ENCODE results near the gene RBFOX2. TPM values are rescaled to one million over a fixed set of nuclear protein-coding genes. Genes with fewer than 3 reads are reported as not detected.
"Not testable (repeated sequence)": the region's sequence is repeated elsewhere in the genome, so short reads cannot be mapped to it uniquely, and the experiment has no call there.

The RBFOX2 gene
- total RNA-seq, 4 donors from 2014 or later, result 46.6 to 82.7 (median 62.1) TPM

GRCh38 chr22:35708917-35709316, 319.7 kb downstream of the RBFOX2 start:
- no peak overlapping the region for H3K4me3 ChIP-seq
- H3K4me1 ChIP-seq, result no peaks in the 10 kb centered on the region
- DNase-seq (ENCODE audit: low spot score in 2 of 2), result no peak
- no peaks in the 10 kb centered on the region for H3K36me3 ChIP-seq
- WGBS, result 81% methylated on average over 7 of the region's 7 CpGs
- no peaks in the 10 kb centered on the region for H3K9me3 ChIP-seq
- H3K27me3 ChIP-seq, result no peaks in the 10 kb centered on the region
- no peak for TF ChIP-seq POLR2A (IDR thresholded peaks at IDR 0.05)
- TF ChIP-seq POLR2AphosphoS5 (IDR thresholded peaks at IDR 0.05), result no peak
- TF ChIP-seq CTCF (IDR thresholded peaks at IDR 0.05), result no peak
- no peak for TF ChIP-seq EP300 (IDR thresholded peaks at IDR 0.05)
- H3K27ac ChIP-seq, result no peak overlapping the region

- H3K27ac ChIP-seq, result no peak overlapping the region
- H3K4me1 ChIP-seq, result no peaks in the 10 kb centered on the region
- no peaks in the 10 kb centered on the region for H3K27me3 ChIP-seq
- DNase-seq (ENCODE audit: low spot score in 2 of 2), result no peak
- no peaks in the 10 kb centered on the region for H3K9me3 ChIP-seq
- TF ChIP-seq CTCF (IDR thresholded peaks at IDR 0.05) (no peak), POLR2A (IDR thresholded peaks at IDR 0.05) (no peak), POLR2AphosphoS5 (IDR thresholded peaks at IDR 0.05) (no peak), EP300 (IDR thresholded peaks at IDR 0.05) (no peak)
- 62% methylated on average over 7 of the region's 7 CpGs for WGBS
- no peaks in the 10 kb centered on the region for H3K36me3 ChIP-seq
- no peak overlapping the region for H3K4me3 ChIP-seq
Observed at GRCh38 chr22:35708453-35708852, 320.2 kb downstream of the RBFOX2 start.

DNA sequence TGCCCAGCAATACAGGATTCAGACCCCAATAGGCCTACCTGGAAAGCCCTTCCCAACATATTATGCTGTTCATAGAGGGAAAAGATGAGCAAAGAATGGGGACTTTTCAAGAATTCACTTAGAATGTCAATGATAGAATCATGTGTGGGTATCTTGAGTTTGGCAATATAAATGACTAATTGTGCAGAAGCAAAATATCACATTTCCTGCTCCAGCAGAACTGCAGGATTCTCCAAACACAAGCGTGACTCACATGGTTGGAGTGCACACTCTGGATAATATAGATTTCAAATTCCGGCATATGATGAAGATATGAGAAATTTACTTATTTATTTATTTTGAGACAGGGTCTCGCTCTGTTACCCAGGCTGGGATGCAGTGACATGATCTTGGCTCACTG, 323.5 kb downstream of the RBFOX2 start:
- Histone ChIP-seq H3K4me1 (no peaks in the 10 kb centered on the region), H3K4me3 (no peak overlapping the region), H3K27me3 (no peaks in the 10 kb centered on the region), H3K9me3 (no peaks in the 10 kb centered on the region), H3K36me3 (no peaks in the 10 kb centered on the region), H3K27ac (no peak overlapping the region)
- TF ChIP-seq POLR2AphosphoS5 (IDR thresholded peaks at IDR 0.05), result no peak
- TF ChIP-seq CTCF (IDR thresholded peaks at IDR 0.05), result no peak
- no peak for TF ChIP-seq EP300 (IDR thresholded peaks at IDR 0.05)
- no peak for TF ChIP-seq POLR2A (IDR thresholded peaks at IDR 0.05)
- no peak for DNase-seq (ENCODE audit: low spot score in 2 of 2)
- 97% methylated on average over 3 of the region's 3 CpGs for WGBS

GRCh38 chr22:35703861-35704584, 324.6 kb downstream of the RBFOX2 start:
- no peaks in the 10 kb centered on the region for H3K9me3 ChIP-seq
- no peak for DNase-seq (ENCODE audit: low spot score in 2 of 2)
- H3K4me3 ChIP-seq, result no peak overlapping the region
- H3K4me1 ChIP-seq, result no peaks in the 10 kb centered on the region
- no peaks in the 10 kb centered on the region for H3K36me3 ChIP-seq
- no peak for TF ChIP-seq EP300 (IDR thresholded peaks at IDR 0.05)
- no peak for TF ChIP-seq POLR2AphosphoS5 (IDR thresholded peaks at IDR 0.05)
- 84% methylated on average over 7 of the region's 7 CpGs for WGBS
- H3K27ac ChIP-seq, result no peak overlapping the region
- no peaks in the 10 kb centered on the region for H3K27me3 ChIP-seq

DNA sequence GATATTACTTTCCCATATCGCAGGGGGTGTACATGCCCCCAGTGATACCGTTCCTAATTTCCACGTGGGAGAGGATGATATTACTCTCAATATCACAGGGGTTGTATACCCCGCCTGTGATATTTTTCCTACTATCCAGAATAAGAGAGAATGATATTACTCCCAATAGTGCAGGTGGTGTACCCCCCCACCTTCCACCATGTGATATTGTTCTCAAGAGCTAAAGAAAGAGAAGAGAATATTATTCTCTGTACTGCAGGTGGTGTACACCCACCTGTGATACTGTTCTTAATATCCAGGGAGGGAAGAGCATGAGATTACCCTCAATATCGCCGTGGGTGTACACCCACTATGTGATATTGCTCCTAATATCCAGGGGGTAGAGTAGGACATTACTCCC, 328.8 kb downstream of the RBFOX2 start:
- H3K27me3 ChIP-seq; H3K36me3 ChIP-seq; H3K4me3 ChIP-seq; H3K4me1 ChIP-seq; H3K27ac ChIP-seq; DNase-seq (ENCODE audit: low spot score in 2 of 2); H3K9me3 ChIP-seq: not testable (repeated sequence)
- 81% methylated on average over 4 of the region's 6 CpGs for WGBS

- H3K4me1 ChIP-seq, result no peaks in the 10 kb centered on the region
- TF ChIP-seq CTCF (IDR thresholded peaks at IDR 0.05), result no peak
- TF ChIP-seq EP300 (IDR thresholded peaks at IDR 0.05), result no peak
- TF ChIP-seq POLR2AphosphoS5 (IDR thresholded peaks at IDR 0.05), result no peak
- TF ChIP-seq POLR2A (IDR thresholded peaks at IDR 0.05), result no peak
- H3K27ac ChIP-seq, result no peak overlapping the region
- no peak for DNase-seq (ENCODE audit: low spot score in 2 of 2)
- 85% methylated on average over 12 of the region's 14 CpGs for WGBS
- no peaks in the 10 kb centered on the region for H3K9me3 ChIP-seq
- H3K36me3 ChIP-seq, result no peaks in the 10 kb centered on the region
- no peaks in the 10 kb centered on the region for H3K27me3 ChIP-seq
- no peak overlapping the region for H3K4me3 ChIP-seq
Observed at GRCh38 chr22:35697142-35697541, 331.5 kb downstream of the RBFOX2 start.
